ENCODE results near the gene LRFN4.

LRFN4 gene

DNA sequence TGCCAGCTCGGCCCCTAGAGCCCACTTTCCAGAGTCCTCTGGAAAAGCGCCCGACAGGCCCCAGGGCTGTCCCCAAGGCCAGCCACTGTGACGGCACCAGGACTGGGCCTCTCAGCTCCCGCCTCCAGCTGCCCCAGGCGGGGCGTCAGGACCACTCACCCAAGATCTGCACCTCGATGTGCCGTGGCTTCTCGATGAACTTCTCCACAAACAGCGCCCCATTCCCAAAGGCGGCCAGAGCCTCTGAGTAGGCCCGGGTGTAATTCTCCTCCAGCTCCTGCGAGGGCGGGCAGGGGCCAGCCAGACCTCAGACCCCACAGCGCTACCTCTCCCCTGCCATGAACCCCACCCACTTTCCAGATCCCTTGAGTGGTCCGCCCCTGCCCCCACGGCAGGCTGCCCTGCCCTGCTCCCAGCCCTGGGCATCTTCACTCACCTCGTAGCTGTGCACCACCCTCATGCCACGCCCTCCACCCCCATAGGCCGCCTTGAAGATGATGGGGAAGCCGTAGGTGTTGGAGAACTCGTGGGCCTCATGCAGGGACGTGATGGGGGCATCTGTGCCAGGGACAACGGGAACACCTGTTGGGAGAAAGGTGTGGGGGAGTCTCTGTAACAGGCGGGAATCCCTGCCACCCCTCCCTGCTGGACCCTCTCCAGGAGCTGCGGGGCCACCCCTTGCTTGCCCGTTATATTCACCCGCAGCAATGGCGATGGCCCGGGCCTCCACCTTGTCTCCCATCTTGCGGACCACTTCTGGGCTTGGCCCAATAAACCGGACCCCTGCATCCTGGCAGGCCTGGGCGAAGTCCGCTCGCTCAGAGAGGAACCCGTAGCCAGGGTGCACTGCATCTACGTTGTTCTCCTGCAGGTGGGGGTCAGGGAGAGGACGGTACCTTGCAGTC is 14.0 kb downstream of the LRFN4 start:
- no peak overlapping the region for H3K9ac ChIP-seq (ENCODE audit: low read length)
- no peaks in the 10 kb centered on the region for H3K36me3 ChIP-seq (ENCODE audit: control insufficient read depth, insufficient read depth, low read length)
- no peaks in the 10 kb centered on the region for H3K27me3 ChIP-seq (ENCODE audit: control insufficient read depth, insufficient read depth, low read length)
- H3K4me1 ChIP-seq (ENCODE audit: control insufficient read depth, insufficient read depth, low read length) = no peaks in the 10 kb centered on the region
- H3K27ac ChIP-seq (ENCODE audit: low read depth, low read length) = no peak overlapping the region
- H3K4me3 ChIP-seq (ENCODE audit: low read length) = no peak overlapping the region

DNA sequence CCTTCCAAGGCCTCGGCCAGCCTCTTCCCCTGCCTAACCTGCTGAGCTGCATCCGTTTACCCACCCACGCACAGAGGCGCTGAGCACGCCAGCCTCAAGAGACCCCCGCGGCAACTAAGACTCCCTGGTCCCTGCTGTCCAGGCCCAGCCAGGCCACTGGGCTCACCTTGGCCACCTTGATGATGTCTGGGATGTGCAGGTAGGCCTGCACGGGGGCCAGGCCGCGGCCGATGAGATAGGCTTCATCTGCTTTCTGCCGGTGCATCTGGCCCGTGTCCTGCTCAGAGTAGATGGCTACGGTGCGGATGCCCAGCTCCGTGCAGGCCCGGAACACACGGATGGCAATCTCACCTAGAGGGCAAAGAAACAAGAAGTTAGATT is 14.6 kb downstream of the LRFN4 start:
- Histone ChIP-seq H3K4me3 (ENCODE audit: low read length) (no peak overlapping the region), H3K27ac (ENCODE audit: low read depth, low read length) (no peak overlapping the region), H3K4me1 (ENCODE audit: control insufficient read depth, insufficient read depth, low read length) (no peaks in the 10 kb centered on the region), H3K9ac (ENCODE audit: low read length) (no peak overlapping the region), H3K27me3 (ENCODE audit: control insufficient read depth, insufficient read depth, low read length) (no peaks in the 10 kb centered on the region), H3K36me3 (ENCODE audit: control insufficient read depth, insufficient read depth, low read length) (no peaks in the 10 kb centered on the region)

DNA sequence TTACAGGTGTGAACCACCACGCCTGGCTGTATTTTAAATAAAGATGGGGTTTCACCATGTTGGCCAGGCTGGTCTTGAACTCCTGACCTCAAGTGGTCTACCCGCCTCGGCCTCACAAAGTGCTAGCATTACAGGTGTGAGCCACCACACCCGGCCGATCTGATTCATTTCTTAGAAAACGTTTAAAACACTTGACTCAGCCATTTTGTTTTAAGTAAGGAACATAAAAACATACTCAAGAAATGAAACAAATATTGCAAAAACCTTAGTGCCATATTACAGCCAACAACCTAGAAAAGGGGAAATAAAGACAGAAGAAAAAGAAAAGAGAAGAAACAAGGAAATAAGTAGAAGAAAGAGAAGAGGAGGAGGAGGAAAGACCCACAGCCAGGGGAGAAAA is 17.4 kb downstream of the LRFN4 start:
- H3K27me3 ChIP-seq (ENCODE audit: control insufficient read depth, insufficient read depth, low read length) = no peaks in the 10 kb centered on the region
- H3K27ac ChIP-seq (ENCODE audit: low read depth, low read length) = no peak overlapping the region
- no peak overlapping the region for H3K4me3 ChIP-seq (ENCODE audit: low read length)
- H3K9ac ChIP-seq (ENCODE audit: low read length) = no peak overlapping the region
- no peaks in the 10 kb centered on the region for H3K4me1 ChIP-seq (ENCODE audit: control insufficient read depth, insufficient read depth, low read length)
- no peaks in the 10 kb centered on the region for H3K36me3 ChIP-seq (ENCODE audit: control insufficient read depth, insufficient read depth, low read length)

DNA sequence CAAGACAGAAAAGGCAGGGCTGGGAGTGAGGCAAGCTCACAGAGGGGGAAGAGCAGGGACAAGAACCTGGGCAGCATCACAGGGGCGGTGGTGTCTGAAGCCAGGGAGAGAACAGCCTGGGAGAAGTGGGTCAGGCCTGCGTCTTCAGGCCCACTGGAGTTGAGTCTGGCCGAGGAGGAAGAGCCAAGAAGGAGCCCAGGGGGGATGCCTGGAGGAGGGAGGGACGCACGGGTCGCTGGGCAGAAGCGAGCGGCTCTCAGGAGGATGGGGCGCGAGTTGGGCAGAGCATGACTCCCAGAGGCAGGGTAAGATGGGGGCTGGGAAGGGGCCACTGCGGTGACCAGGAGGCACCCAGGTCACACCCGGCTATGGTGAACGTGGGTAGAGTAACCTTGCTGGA is 18.5 kb downstream of the LRFN4 start:
- Histone ChIP-seq H3K27ac (ENCODE audit: low read depth, low read length) (no peak overlapping the region), H3K27me3 (ENCODE audit: control insufficient read depth, insufficient read depth, low read length) (no peaks in the 10 kb centered on the region), H3K36me3 (ENCODE audit: control insufficient read depth, insufficient read depth, low read length) (no peaks in the 10 kb centered on the region), H3K9ac (ENCODE audit: low read length) (no peak overlapping the region), H3K4me1 (ENCODE audit: control insufficient read depth, insufficient read depth, low read length) (no peaks in the 10 kb centered on the region), H3K4me3 (ENCODE audit: low read length) (no peak overlapping the region)

DNA sequence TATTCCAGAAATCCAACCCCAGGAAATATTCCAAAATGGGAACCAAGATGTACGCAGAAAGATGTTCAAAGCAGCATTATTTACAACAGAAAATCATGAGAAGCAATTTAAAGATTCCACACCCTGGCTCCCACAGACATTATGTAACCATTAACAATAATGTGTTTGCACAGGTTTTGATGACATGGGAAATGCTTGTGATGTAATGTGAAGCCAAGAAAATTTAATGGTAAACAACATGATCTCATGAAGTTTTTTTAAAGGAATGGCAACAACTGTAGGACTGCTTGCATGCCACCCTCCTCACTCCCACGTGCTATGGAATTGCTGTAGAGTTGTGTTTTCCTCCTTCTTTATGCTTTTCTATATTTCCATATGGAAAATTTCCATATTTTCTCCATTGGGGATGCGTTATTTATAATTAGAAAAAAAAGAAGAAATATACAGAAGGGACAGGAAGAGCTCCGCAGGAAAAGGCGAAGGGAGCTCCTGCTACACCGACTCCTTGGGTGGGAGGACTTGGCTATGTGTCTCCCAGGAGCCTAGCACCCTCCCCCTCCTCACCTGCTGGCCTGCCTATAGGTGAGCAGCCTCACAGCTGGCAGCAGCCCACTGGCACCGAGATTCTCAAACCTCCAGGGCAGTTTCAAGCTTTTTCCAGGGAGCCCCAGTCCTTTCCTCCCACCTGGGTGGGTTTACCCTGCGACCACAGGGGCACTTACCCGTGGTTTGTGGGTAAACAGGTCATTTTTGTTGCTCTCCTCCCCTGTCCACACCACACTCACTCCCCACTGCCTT is 20.9 kb downstream of the LRFN4 start:
- H3K27me3 ChIP-seq (ENCODE audit: control insufficient read depth, insufficient read depth, low read length) = no peaks in the 10 kb centered on the region
- H3K36me3 ChIP-seq (ENCODE audit: control insufficient read depth, insufficient read depth, low read length) = no peaks in the 10 kb centered on the region
- no peaks in the 10 kb centered on the region for H3K4me1 ChIP-seq (ENCODE audit: control insufficient read depth, insufficient read depth, low read length)
- H3K9ac ChIP-seq (ENCODE audit: low read length) = no peak overlapping the region
- no peak overlapping the region for H3K4me3 ChIP-seq (ENCODE audit: low read length)
- no peak overlapping the region for H3K27ac ChIP-seq (ENCODE audit: low read depth, low read length)

DNA sequence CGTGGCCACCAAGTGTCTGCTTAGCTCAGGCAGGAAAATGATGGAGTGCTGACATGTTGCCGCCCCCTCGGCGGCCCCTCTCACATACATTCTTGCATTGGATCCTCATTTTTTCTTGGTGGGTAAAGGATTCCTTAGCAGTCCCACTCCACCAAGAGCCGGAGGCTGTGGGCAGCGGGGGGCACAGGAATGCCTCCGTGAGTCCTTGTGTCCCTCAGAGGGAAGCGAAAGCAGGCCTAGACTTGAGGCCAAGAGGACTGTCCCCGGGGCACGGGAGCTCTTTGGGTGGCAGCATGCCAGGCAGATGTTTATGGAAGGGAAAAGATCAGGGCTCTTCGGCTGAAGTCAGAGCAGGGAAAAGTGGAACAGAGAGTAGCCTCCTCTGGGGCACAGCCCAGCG is 21.6 kb downstream of the LRFN4 start:
- H3K4me3 ChIP-seq (ENCODE audit: low read length) = no peak overlapping the region
- H3K27ac ChIP-seq (ENCODE audit: low read depth, low read length) = no peak overlapping the region
- H3K4me1 ChIP-seq (ENCODE audit: control insufficient read depth, insufficient read depth, low read length) = no peaks in the 10 kb centered on the region
- H3K36me3 ChIP-seq (ENCODE audit: control insufficient read depth, insufficient read depth, low read length) = no peaks in the 10 kb centered on the region
- no peaks in the 10 kb centered on the region for H3K27me3 ChIP-seq (ENCODE audit: control insufficient read depth, insufficient read depth, low read length)
- no peak overlapping the region for H3K9ac ChIP-seq (ENCODE audit: low read length)

DNA sequence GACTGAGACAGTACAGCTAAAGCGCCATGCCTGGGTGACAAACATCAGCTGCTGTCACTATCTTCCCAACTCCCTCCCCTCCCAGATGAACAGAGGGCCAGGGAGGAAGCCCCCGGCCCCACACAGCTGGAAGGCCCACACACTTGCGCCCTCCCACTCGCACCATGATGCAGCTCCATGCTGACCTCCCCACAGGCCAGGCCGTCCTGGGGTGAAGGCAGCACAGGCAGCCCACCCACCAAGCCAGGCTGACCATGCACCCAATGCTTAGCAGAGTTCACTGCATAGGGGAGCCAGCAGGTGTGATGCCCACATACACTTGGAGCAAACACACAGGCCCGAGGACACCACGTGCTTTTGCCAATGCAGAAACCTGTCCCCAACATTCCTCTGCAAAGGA is 22.1 kb downstream of the LRFN4 start:
- no peaks in the 10 kb centered on the region for H3K4me1 ChIP-seq (ENCODE audit: control insufficient read depth, insufficient read depth, low read length)

DNA sequence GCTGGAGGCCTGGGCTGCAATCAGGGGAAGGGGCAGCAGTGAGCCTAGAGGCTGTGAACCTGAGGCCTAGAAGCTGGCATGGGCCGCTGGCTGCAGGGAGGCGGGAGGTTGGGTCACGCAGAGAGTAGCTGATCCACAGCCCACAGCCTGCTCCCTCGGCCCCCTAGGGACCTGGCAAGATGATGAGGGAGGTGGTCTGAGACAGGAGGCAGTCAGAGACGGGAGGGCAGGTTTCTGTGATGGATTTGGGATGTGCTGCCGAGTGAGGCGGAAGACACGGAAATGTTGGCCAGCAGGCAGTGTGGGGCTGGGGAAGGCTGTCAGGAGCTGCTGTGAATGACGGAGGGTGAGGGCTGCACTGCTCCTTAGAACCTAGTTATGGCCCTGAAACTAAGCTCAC is 22.7 kb downstream of the LRFN4 start:
- no peak overlapping the region for H3K27ac ChIP-seq (ENCODE audit: low read depth, low read length)

More for the DNA sequence above, 22.1 kb downstream of the LRFN4 start:
- no peak overlapping the region for H3K4me3 ChIP-seq (ENCODE audit: low read length)
- H3K36me3 ChIP-seq (ENCODE audit: control insufficient read depth, insufficient read depth, low read length) = no peaks in the 10 kb centered on the region
- no peak overlapping the region for H3K9ac ChIP-seq (ENCODE audit: low read length)
- H3K27me3 ChIP-seq (ENCODE audit: control insufficient read depth, insufficient read depth, low read length) = no peaks in the 10 kb centered on the region
- no peak overlapping the region for H3K27ac ChIP-seq (ENCODE audit: low read depth, low read length)

DNA sequence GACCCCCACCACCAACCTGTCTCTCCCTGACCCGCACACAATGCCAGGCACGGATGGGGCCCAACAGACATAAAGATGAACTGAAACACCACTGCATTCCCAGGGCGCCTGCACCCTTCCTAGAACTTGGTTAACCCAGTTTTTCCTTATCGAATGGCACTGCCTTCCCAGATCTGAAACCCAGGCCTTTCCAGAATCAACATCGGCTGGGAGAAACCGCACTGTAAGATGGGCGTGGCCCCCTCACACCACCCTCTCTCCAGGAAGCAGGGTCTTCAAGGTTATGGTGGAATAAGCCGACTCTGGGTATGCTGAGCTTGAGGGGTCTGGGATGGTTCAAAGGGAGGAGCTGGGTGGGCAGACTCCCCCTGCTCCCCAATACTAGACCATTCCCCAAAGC is 23.1 kb downstream of the LRFN4 start:
- Histone ChIP-seq H3K4me1 (ENCODE audit: control insufficient read depth, insufficient read depth, low read length) (no peaks in the 10 kb centered on the region), H3K4me3 (ENCODE audit: low read length) (no peak overlapping the region), H3K9ac (ENCODE audit: low read length) (no peak overlapping the region), H3K36me3 (ENCODE audit: control insufficient read depth, insufficient read depth, low read length) (no peaks in the 10 kb centered on the region), H3K27me3 (ENCODE audit: control insufficient read depth, insufficient read depth, low read length) (no peaks in the 10 kb centered on the region), H3K27ac (ENCODE audit: low read depth, low read length) (no peak overlapping the region)

More for the DNA sequence above, 22.7 kb downstream of the LRFN4 start:
- H3K27me3 ChIP-seq (ENCODE audit: control insufficient read depth, insufficient read depth, low read length) = no peaks in the 10 kb centered on the region
- H3K9ac ChIP-seq (ENCODE audit: low read length) = no peak overlapping the region
- H3K4me3 ChIP-seq (ENCODE audit: low read length) = no peak overlapping the region
- H3K36me3 ChIP-seq (ENCODE audit: control insufficient read depth, insufficient read depth, low read length) = no peaks in the 10 kb centered on the region
- H3K4me1 ChIP-seq (ENCODE audit: control insufficient read depth, insufficient read depth, low read length) = no peaks in the 10 kb centered on the region

DNA sequence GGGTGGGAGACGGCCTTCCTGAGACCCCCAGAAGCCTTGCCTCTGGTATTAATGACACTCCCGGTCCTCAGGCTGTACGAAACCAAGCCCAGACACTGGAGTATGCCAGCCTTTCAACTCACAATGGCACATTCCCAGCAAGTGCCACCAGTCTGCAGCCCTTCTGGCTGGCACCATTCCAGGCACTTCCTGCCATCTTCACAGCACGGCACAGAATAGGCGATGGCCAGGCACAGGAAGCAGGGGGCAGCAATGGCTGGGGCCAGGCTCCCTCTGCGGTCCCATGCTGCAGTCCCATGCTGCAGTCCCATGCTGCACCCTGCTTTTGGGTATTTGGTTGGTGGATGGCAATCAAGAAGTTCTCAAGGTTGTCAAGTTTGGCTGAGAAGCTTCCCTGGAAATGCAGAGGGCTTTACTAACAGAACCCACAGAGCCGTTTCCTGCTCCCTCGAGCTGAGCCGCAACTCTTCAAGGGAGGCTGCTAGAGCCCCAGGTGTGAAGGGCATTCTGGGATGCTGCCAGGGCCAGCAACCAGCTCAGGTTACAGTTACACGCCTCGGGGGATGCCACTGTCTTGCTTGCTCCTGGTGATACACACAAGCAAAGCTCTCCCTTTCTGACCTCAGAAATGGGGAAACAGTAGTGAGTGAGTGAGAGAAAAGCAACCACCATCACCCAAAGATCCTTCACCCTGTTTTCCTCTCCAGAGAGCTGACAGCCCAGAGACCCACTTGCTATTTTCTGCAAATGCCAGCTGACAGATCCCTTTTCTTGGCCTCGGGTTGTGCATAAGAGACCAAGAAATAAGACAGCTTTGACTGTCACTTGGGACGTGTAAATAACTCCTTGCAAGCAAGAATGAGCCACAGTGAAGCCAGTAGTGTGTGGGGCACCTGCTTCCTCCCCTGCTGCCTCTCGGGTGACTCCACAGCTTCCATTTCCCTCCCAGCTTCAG is 23.9 kb downstream of the LRFN4 start:
- H3K27ac ChIP-seq (ENCODE audit: low read depth, low read length) = no peak overlapping the region
- H3K4me3 ChIP-seq (ENCODE audit: low read length) = no peak overlapping the region
- H3K36me3 ChIP-seq (ENCODE audit: control insufficient read depth, insufficient read depth, low read length) = no peaks in the 10 kb centered on the region
- H3K9ac ChIP-seq (ENCODE audit: low read length) = no peak overlapping the region
- H3K4me1 ChIP-seq (ENCODE audit: control insufficient read depth, insufficient read depth, low read length) = no peaks in the 10 kb centered on the region
- no peaks in the 10 kb centered on the region for H3K27me3 ChIP-seq (ENCODE audit: control insufficient read depth, insufficient read depth, low read length)

DNA sequence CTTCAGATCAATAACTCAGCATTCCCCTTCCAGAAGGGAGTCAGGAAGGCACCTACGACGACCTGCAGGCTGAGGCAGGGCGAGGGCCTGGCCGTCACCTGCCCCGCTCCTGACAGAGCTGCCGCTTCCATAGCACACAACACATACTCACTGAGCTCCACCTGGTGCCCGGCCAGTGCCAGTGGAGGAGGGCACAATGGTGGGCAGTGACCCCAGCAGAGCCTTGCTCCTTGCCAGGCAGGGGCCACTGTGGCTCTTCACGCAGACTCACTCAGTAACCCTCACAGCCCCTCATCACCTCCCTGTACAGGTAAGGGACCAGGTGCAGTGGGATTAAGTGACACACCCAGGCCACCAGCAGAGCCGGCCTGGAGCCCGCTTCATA is 24.6 kb downstream of the LRFN4 start:
- no peak overlapping the region for H3K9ac ChIP-seq (ENCODE audit: low read length)
- no peak overlapping the region for H3K27ac ChIP-seq (ENCODE audit: low read depth, low read length)
- no peaks in the 10 kb centered on the region for H3K4me1 ChIP-seq (ENCODE audit: control insufficient read depth, insufficient read depth, low read length)
- H3K36me3 ChIP-seq (ENCODE audit: control insufficient read depth, insufficient read depth, low read length) = no peaks in the 10 kb centered on the region
- no peaks in the 10 kb centered on the region for H3K27me3 ChIP-seq (ENCODE audit: control insufficient read depth, insufficient read depth, low read length)
- no peak overlapping the region for H3K4me3 ChIP-seq (ENCODE audit: low read length)

DNA sequence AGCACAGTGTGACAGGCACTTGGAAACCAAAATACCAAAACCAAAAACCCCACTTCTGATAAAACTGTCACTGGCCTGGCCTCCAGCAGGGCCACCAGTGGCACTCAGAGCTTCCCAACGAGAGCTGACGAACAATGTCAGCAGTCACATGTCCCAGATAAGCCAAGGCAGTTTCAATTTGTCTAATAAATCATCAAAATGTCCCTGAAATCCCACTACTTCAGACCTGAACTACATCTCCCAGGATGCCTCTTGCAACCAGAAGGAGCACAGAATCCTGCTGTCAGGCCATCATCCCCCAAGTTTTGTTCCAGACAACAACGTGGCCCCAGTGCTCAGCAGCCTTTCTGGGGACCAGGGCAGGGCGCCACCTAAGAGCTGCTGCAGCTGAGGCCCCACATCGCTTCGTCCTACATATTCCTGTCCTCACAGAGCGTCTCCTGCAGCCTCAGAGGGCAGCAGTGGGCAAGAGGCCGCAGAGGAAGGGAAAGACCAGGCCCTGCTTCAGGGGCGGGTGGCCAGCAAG is 25.1 kb downstream of the LRFN4 start:
- Histone ChIP-seq H3K27me3 (ENCODE audit: control insufficient read depth, insufficient read depth, low read length) (no peaks in the 10 kb centered on the region), H3K36me3 (ENCODE audit: control insufficient read depth, insufficient read depth, low read length) (no peaks in the 10 kb centered on the region), H3K9ac (ENCODE audit: low read length) (no peak overlapping the region), H3K4me3 (ENCODE audit: low read length) (no peak overlapping the region), H3K4me1 (ENCODE audit: control insufficient read depth, insufficient read depth, low read length) (no peaks in the 10 kb centered on the region), H3K27ac (ENCODE audit: low read depth, low read length) (no peak overlapping the region)

Measured in rectal smooth muscle tissue (tissue), 1 donor.